SK-N-SH (cell line): ENCODE measurements around the gene SAT1. TPM values are rescaled to one million over a fixed set of nuclear protein-coding genes. Genes with fewer than 3 reads are reported as not detected.

Experiments used
- CTCF ChIA-PET: fragments of 300-600, 350-600 bp; formaldehyde crosslinking; extraction: SDS; loops from one replicate; lab custom pipeline; 2021; lab: Yijun Ruan, JAX
- POLR2A ChIA-PET: fragments of 350-600 bp; sonication (Branson Sonifier 250); formaldehyde crosslinking; extraction: SDS; loops from one replicate; lab custom pipeline; 2020; ENCODE audit warnings: antibody characterized with exemption, inconsistent platforms; lab: Yijun Ruan, JAX
- DNase-seq: peaks from one replicate; pipeline ENCODE4 v3.0.0; 2012
- H2AFZ ChIP-seq: fragments of 200-600 bp; sonication (generic); 2 replicates; pipeline ENCODE4 v1.8.1; 2016; ENCODE audit warnings: antibody characterized with exemption, mild to moderate bottlenecking, low read depth
- H3F3A ChIP-seq: fragments of 200-600 bp; sonication (generic); replicated peaks from 2 replicates; pipeline ENCODE3; 2016; ENCODE audit warnings: antibody characterized with exemption, mild to moderate bottlenecking; ENCODE audit not compliant: insufficient read depth
- H3K27ac ChIP-seq, 2 experiments: fragments of 200-500 bp in 1 of 2; fragments of 200-600 bp in 1 of 2; sonication (Bioruptor generic) in 1 of 2; sonication (generic), shearing (Covaris generic) in 1 of 2; 2 replicates each; pipeline versions ENCODE4 v1.5.1 to v1.6.1; 2014 to 2016; ENCODE audit warnings: low read depth in 2 of 2, inconsistent platforms in 1 of 2, low read length in 1 of 2, mild to moderate bottlenecking in 1 of 2, mixed read lengths in 1 of 2
- H3K27me3 ChIP-seq: fragments of 200-600 bp; sonication (generic), shearing (Covaris generic); 2 replicates; pipeline ENCODE4 v1.6.1; 2016; ENCODE audit warnings: mixed run types; ENCODE audit not compliant: insufficient read depth
- H3K36me3 ChIP-seq, 2 experiments: fragments of 200-500 bp in 1 of 2; fragments of 200-600 bp in 1 of 2; sonication (Bioruptor generic) in 1 of 2; sonication (generic) in 1 of 2; replicated peaks in 1 of 2; 2 replicates each; pipeline versions ENCODE3 to v1.5.1; 2014 to 2016; ENCODE audit warnings: low read length in 1 of 2, mild to moderate bottlenecking in 1 of 2; ENCODE audit not compliant: insufficient read depth in 2 of 2, control insufficient read depth in 1 of 2
- H3K4me1 ChIP-seq, 2 experiments: fragments of 200-500 bp in 1 of 2; fragments of 200-600 bp in 1 of 2; sonication (Bioruptor generic) in 1 of 2; sonication (generic), shearing (Covaris generic) in 1 of 2; 2 replicates each; pipeline versions ENCODE4 v1.5.1 to v1.6.1; 2014 to 2016; ENCODE audit warnings: low read depth in 1 of 2, low read length in 1 of 2, mixed run types in 1 of 2; ENCODE audit not compliant: insufficient read depth in 2 of 2, control insufficient read depth in 1 of 2
- H3K4me2 ChIP-seq: fragments of 200-600 bp; sonication (generic), shearing (Covaris generic); 2 replicates; pipeline ENCODE4 v1.6.1; 2017; ENCODE audit warnings: mixed run types
- H3K4me3 ChIP-seq, 2 experiments: fragments of 200-500 bp in 1 of 2; fragments of 200-600 bp in 1 of 2; sonication (Bioruptor generic) in 1 of 2; sonication (generic), shearing (Covaris generic) in 1 of 2; 2 replicates each; pipeline versions ENCODE4 v1.5.1 to v1.8.1; 2014 to 2016; ENCODE audit warnings: low read depth in 2 of 2, inconsistent platforms in 1 of 2, low read length in 1 of 2, mild to moderate bottlenecking in 1 of 2, mixed read lengths in 1 of 2, moderate library complexity in 1 of 2
- H3K79me2 ChIP-seq: fragments of 200-600 bp; sonication (generic); 2 replicates; pipeline ENCODE4 v1.8.1; 2017; ENCODE audit warnings: mild to moderate bottlenecking; ENCODE audit not compliant: insufficient read depth
- H3K9ac ChIP-seq: fragments of 200-600 bp; sonication (generic); 2 replicates; pipeline ENCODE4 v1.6.1; 2017; ENCODE audit warnings: mixed run types
- H3K9me2 ChIP-seq: fragments of 200-600 bp; sonication (generic); 2 replicates; pipeline ENCODE4 v1.6.1; 2017; ENCODE audit warnings: mixed run types
- H3K9me3 ChIP-seq: fragments of 200-600 bp; sonication (generic); 2 replicates; pipeline ENCODE4 v1.6.1; 2017; ENCODE audit warnings: mixed run types, mild to moderate bottlenecking, moderate library complexity
- H4K20me1 ChIP-seq: fragments of 200-600 bp; sonication (generic); 2 replicates; pipeline ENCODE4 v1.6.1; 2017; ENCODE audit warnings: mild to moderate bottlenecking, mixed run types; ENCODE audit not compliant: insufficient read depth
- CHD2 ChIP-seq: fragments of 150-350 bp; IDR thresholded peaks from 2 replicates; pipeline ENCODE4 v1.6.1; 2018; ENCODE audit warnings: low read length; ENCODE audit not compliant: partially characterized antibody
- ELF1 ChIP-seq: IDR thresholded peaks from 2 replicates; pipeline ENCODE4 v1.4.0; 2012
- FOSL2 ChIP-seq: IDR thresholded peaks from 2 replicates; pipeline ENCODE4 v1.4.0; 2012; ENCODE audit warnings: low read depth, mild to moderate bottlenecking, moderate library complexity, borderline replicate concordance
- FOXM1 ChIP-seq: IDR thresholded peaks from 2 replicates; pipeline ENCODE4 v1.4.0; 2012; ENCODE audit warnings: low read depth, mild to moderate bottlenecking
- GABPA ChIP-seq: IDR thresholded peaks from 2 replicates; pipeline ENCODE4 v1.4.0; 2012; ENCODE audit warnings: low read depth, mild to moderate bottlenecking
- MAX ChIP-seq: IDR thresholded peaks from 2 replicates; pipeline ENCODE4 v1.4.0; 2012; ENCODE audit warnings: low read depth
- MXI1 ChIP-seq: IDR thresholded peaks from 2 replicates; pipeline ENCODE4 v1.6.1; 2012; ENCODE audit warnings: mild to moderate bottlenecking, low read depth, low read length, improper control_type of control experiment
- NFIC ChIP-seq: IDR thresholded peaks from 2 replicates; pipeline ENCODE4 v1.4.0; 2012; ENCODE audit warnings: borderline replicate concordance
- PBX3 ChIP-seq: IDR thresholded peaks from 2 replicates; pipeline ENCODE4; 2012
- RCOR1 ChIP-seq: fragments of 150-350 bp; IDR thresholded peaks from 2 replicates; pipeline ENCODE4 v1.6.1; 2017; ENCODE audit warnings: antibody characterized with exemption, low read length
- REST ChIP-seq: IDR thresholded peaks from 2 replicates; pipeline ENCODE4 v1.6.1; 2012; ENCODE audit warnings: mild to moderate bottlenecking, low read depth, low read length, moderate library complexity
- SMC3 ChIP-seq: IDR thresholded peaks from 2 replicates; pipeline ENCODE4 v1.6.1; 2012; ENCODE audit warnings: low read depth, low read length, improper control_type of control experiment
- USF1 ChIP-seq: IDR thresholded peaks from 2 replicates; pipeline ENCODE4 v1.4.0; 2012; ENCODE audit warnings: low read depth, borderline replicate concordance
- USF2 ChIP-seq: fragments of 150-350 bp; IDR thresholded peaks from 2 replicates; pipeline ENCODE4 v1.6.1; 2017; ENCODE audit warnings: antibody characterized with exemption, low read length, low read depth, borderline replicate concordance
- ZBTB33 ChIP-seq: IDR thresholded peaks from 2 replicates; pipeline ENCODE4 v1.4.0; 2012; ENCODE audit warnings: low read depth, borderline replicate concordance
- WGBS: methylation state at CpG from one replicate; pipeline ENCODE4 v1.1.6; 2017; ENCODE audit warnings: low lambda C conversion rate; 5-methylcytosine and 5-hydroxymethylcytosine counted together
- polyA plus RNA-seq, 3 experiments: library from polyadenylated mRNA; depleted of rRNA; stranded (reverse); fragments of >200 nt; gene quantifications; 2 replicates each; pipeline ENCODE4 v1.2.3, GENCODE V29; 2012

Gene SAT1
- polyA plus RNA-seq, 1 of the 3 experiments (the other 2 are of a cell fraction): 131 TPM

GRCh38 chrX:23749129-23749528 is 33.8 kb upstream of the SAT1 start:
- no peak overlapping the region for H3K27ac ChIP-seq
- TF ChIP-seq NFIC: no peak
- no peak for TF ChIP-seq ELF1
- no peak for TF ChIP-seq FOXM1
- no peak for TF ChIP-seq REST
- TF ChIP-seq MAX: no peak
- no peak for TF ChIP-seq MXI1
- no peak for TF ChIP-seq PBX3
- TF ChIP-seq ZBTB33: no peak
- H3K4me3 ChIP-seq: no peak overlapping the region
- no peaks in the 10 kb centered on the region for H4K20me1 ChIP-seq
- no peak overlapping the region for H2AFZ ChIP-seq
- ChIA-PET CTCF (no interaction called here), POLR2A (no interaction called here)
- no peak for DNase-seq
- H3K9me3 ChIP-seq: no peaks in the 10 kb centered on the region
- no peaks in the 10 kb centered on the region for H3K79me2 ChIP-seq
- 34% methylated on average over 4 of the region's 4 CpGs for WGBS
- no peaks in the 10 kb centered on the region for H3K36me3 ChIP-seq
- no peaks in the 10 kb centered on the region for H3K4me1 ChIP-seq
- H3K9ac ChIP-seq: no peak overlapping the region
- peaks cover 7% of the 10 kb centered on the region; the same call in 1 of the 2 replicates for H3K27me3 ChIP-seq
- H3K9me2 ChIP-seq: no peaks in the 10 kb centered on the region
- H3F3A ChIP-seq: peaks cover 6% of the 10 kb centered on the region
- no peak overlapping the region for H3K4me2 ChIP-seq

- no peak overlapping the region for H2AFZ ChIP-seq
- H3K9me2 ChIP-seq: no peaks in the 10 kb centered on the region
- no peak overlapping the region for H3K9ac ChIP-seq
- no peaks in the 10 kb centered on the region for H4K20me1 ChIP-seq
- H3K79me2 ChIP-seq: no peaks in the 10 kb centered on the region
- H3F3A ChIP-seq: peaks cover 6% of the 10 kb centered on the region
- no peak overlapping the region for H3K4me3 ChIP-seq
- H3K27me3 ChIP-seq: peaks cover 7% of the 10 kb centered on the region; the same call in 1 of the 2 replicates
- POLR2A ChIA-PET: no interaction called here
- H3K9me3 ChIP-seq: no peaks in the 10 kb centered on the region
- H3K4me1 ChIP-seq: no peaks in the 10 kb centered on the region
- no peak overlapping the region for H3K27ac ChIP-seq
- H3K4me2 ChIP-seq: no peak overlapping the region
- CTCF ChIA-PET: no interaction called here
- H3K36me3 ChIP-seq: no peaks in the 10 kb centered on the region
- DNase-seq: no peak
- WGBS: 42% methylated on average over 2 of the region's 2 CpGs
- TF ChIP-seq GABPA (no peak), CHD2 (no peak), ELF1 (no peak), MXI1 (no peak), SMC3 (no peak), RCOR1 (no peak), FOSL2 (no peak), USF1 (no peak), REST (no peak), USF2 (no peak)
Measured at GRCh38 chrX:23749576-23749975, 33.4 kb upstream of the SAT1 start.
